Vagina (tissue), 2 donors: ENCODE measurements around the gene KRTAP10-3. TPM values are rescaled to one million over a fixed set of nuclear protein-coding genes. Genes with fewer than 3 reads are reported as not detected.
A peak's percentile ranks its signal among the peaks of the same experiment; 100 is the strongest.

Source experiments
- DNase-seq, 2 donors: peaks; one replicate each; pipeline ENCODE4 v3.0.0-alpha.2; 2017; ENCODE audit errors: extremely low spot score in 2 of 2
- H3K27ac ChIP-seq: fragments of 200-600 bp; sonication (generic); one replicate; pipeline ENCODE4 v1.5.1; 2019
- H3K27me3 ChIP-seq: fragments of 200-600 bp; sonication (generic); one replicate; pipeline ENCODE4 v1.5.1; 2019
- H3K36me3 ChIP-seq, 2 donors: fragments of 200-600 bp; sonication (generic); one replicate each; pipeline ENCODE4 v1.5.1; 2017 to 2019
- H3K4me1 ChIP-seq: fragments of 200-600 bp; sonication (generic); one replicate; pipeline ENCODE4 v1.5.1; 2019
- H3K4me3 ChIP-seq, 2 donors: fragments of 200-600 bp; sonication (generic); 1 replicate in 1 of 2; 2 replicates in 1 of 2; pipeline ENCODE4 v1.5.1; 2016 to 2019
- H3K9me3 ChIP-seq: fragments of 200-600 bp; sonication (generic); one replicate; pipeline ENCODE4 v1.5.1; 2019
- CTCF ChIP-seq, 3 experiments: fragments of 450-650 bp in 2 of 3; fragments of 200-600 bp in 1 of 3; sonication (generic) in 1 of 3; IDR thresholded peaks; one replicate each; pipeline ENCODE4 v1.5.1; 2017 to 2019; ENCODE audit warnings: antibody characterized with exemption in 3 of 3, mild to moderate bottlenecking in 2 of 3, moderate library complexity in 2 of 3
- POLR2A ChIP-seq, 2 donors: fragments of 450-650 bp; IDR thresholded peaks; one replicate each; pipeline ENCODE4 v1.6.1; 2017; ENCODE audit warnings: antibody characterized with exemption in 2 of 2, mild to moderate bottlenecking in 2 of 2, moderate library complexity in 2 of 2
- POLR2AphosphoS5 ChIP-seq, 2 donors: sonication (generic); formaldehyde crosslinking; IDR thresholded peaks; one replicate each; pipeline ENCODE4 v1.9.0; 2017; ENCODE audit warnings: antibody characterized with exemption in 2 of 2, mild to moderate bottlenecking in 2 of 2, low read depth in 1 of 2; ENCODE audit not compliant: insufficient read depth in 1 of 2
- intact Hi-C: fragments of 100-400 bp; cut with DNase I; formaldehyde crosslinking; loops from one replicate; pipeline ENCODE4 v1.15.1; 2023
- total RNA-seq: library from RNA; depleted of rRNA; stranded (reverse); fragments of >200 nt; gene quantifications from one replicate; pipeline ENCODE4 v1.2.3, GENCODE V29; 2016

Gene KRTAP10-3
- total RNA-seq, 1 donor from 2014 or later = not detected

GRCh38 chr21:44590311-44590721 is 31.7 kb upstream of the KRTAP10-3 start:
- H3K27me3 ChIP-seq = no peaks in the 10 kb centered on the region
- intact Hi-C loops = no loop called here
- H3K36me3 ChIP-seq = no peaks in the 10 kb centered on the region
- no peak overlapping the region for H3K4me3 ChIP-seq
- no peaks in the 10 kb centered on the region for H3K4me1 ChIP-seq
- no peak overlapping the region for H3K27ac ChIP-seq
- DNase-seq = peak in 1 of 2 donors; percentile 79
- TF ChIP-seq POLR2A (IDR thresholded peaks at IDR 0.05) (no peak), CTCF (IDR thresholded peaks at IDR 0.05) (no peak), POLR2AphosphoS5 (IDR thresholded peaks at IDR 0.05; ENCODE audit: insufficient read depth in 1 of 2, low read depth in 1 of 2) (no peak)
- no peaks in the 10 kb centered on the region for H3K9me3 ChIP-seq

DNA sequence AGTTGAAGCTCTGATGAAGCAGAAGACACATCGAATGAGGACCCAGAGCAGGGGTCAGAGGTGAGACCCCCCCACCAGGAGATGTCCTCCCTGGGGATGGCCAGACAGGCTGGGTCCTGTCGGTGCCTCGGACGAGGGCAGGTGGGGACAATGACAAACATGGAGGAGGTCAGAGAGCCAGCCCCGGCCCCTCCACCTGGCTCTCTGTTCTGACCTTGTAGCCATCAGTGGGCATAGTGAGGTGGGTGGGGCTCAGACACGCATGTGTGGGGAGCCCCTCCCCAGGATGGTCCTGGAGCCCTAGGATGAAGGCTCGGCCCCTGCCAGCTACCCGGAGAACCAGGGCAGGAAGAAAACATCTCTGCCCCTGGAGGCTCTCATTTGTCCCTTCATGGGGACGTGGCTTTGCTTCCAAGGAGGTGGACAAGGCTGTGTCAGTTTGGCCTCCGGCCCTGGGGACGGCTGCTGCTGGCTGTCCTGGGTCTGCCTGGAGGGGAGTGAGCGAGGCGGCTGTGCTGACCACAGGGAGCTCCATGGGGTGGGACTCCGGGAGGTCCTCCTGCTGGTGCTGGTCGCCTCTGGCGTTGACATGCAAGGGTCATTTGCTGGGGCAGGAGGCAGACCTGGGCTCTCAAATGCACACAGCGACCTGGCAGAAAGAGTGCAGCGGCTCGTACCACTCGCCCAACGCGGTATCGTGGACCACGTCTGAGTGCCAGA is 31.2 kb upstream of the KRTAP10-3 start:
- intact Hi-C loops = loop anchor here (10.0 kb wide), 1 partner anchor 135 kb away; the partner anchor contains the start of gene LRRC3
- Histone ChIP-seq H3K9me3 (no peaks in the 10 kb centered on the region), H3K36me3 (no peaks in the 10 kb centered on the region), H3K27me3 (no peaks in the 10 kb centered on the region), H3K4me3 (no peak overlapping the region), H3K4me1 (no peaks in the 10 kb centered on the region), H3K27ac (no peak overlapping the region)
- DNase-seq = peak; percentile 52 to 79
- TF ChIP-seq CTCF (IDR thresholded peaks at IDR 0.05) (no peak), POLR2AphosphoS5 (IDR thresholded peaks at IDR 0.05; ENCODE audit: insufficient read depth in 1 of 2, low read depth in 1 of 2) (no peak), POLR2A (IDR thresholded peaks at IDR 0.05) (no peak)

GRCh38 chr21:44589094-44589493 is 30.5 kb upstream of the KRTAP10-3 start:
- Histone ChIP-seq H3K9me3 (no peaks in the 10 kb centered on the region), H3K4me3 (no peak overlapping the region), H3K36me3 (no peaks in the 10 kb centered on the region), H3K27ac (no peak overlapping the region), H3K4me1 (no peaks in the 10 kb centered on the region), H3K27me3 (no peaks in the 10 kb centered on the region)
- TF ChIP-seq POLR2AphosphoS5 (IDR thresholded peaks at IDR 0.05; ENCODE audit: insufficient read depth in 1 of 2, low read depth in 1 of 2) (no peak), POLR2A (IDR thresholded peaks at IDR 0.05) (no peak), CTCF (IDR thresholded peaks at IDR 0.05) (no peak)
- intact Hi-C loops = loop anchor here (10.0 kb wide), 1 partner anchor 134 kb away; the partner anchor contains the start of gene LRRC3
- peak in 1 of 2 donors; percentile 58 for DNase-seq

DNA sequence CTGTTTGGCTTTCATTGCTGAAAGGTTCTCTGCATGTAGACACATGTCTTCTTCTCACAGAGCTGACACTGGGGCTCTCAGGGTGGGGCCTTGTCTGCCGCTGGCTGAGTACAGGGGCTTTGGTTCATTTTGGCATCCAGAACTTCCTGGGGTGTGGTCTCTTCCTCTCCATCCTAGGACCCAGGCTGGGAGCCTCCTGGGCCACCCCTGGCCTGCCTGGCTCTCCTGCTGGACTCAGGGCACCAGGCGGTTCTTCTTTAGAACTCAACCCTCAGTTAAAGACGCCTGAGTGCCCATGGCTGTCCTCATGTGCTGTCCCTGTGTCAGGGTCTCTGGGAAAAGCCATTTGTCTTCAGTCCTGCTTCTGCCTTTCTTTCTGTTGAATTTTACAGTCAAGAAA is 27.3 kb upstream of the KRTAP10-3 start:
- no peaks in the 10 kb centered on the region for H3K4me1 ChIP-seq
- peaks cover 9% of the 10 kb centered on the region for H3K9me3 ChIP-seq
- no peaks in the 10 kb centered on the region for H3K36me3 ChIP-seq
- TF ChIP-seq POLR2A (IDR thresholded peaks at IDR 0.05) (no peak), POLR2AphosphoS5 (IDR thresholded peaks at IDR 0.05; ENCODE audit: insufficient read depth in 1 of 2, low read depth in 1 of 2) (no peak), CTCF (IDR thresholded peaks at IDR 0.05) (no peak)
- peak in 1 of 2 donors; percentile 72 for DNase-seq
- intact Hi-C loops = loop anchor here (10.0 kb wide), 1 partner anchor 131 kb away; the partner anchor contains the start of gene LRRC3
- no peaks in the 10 kb centered on the region for H3K27me3 ChIP-seq
- H3K4me3 ChIP-seq = no peak overlapping the region
- H3K27ac ChIP-seq = no peak overlapping the region

DNA sequence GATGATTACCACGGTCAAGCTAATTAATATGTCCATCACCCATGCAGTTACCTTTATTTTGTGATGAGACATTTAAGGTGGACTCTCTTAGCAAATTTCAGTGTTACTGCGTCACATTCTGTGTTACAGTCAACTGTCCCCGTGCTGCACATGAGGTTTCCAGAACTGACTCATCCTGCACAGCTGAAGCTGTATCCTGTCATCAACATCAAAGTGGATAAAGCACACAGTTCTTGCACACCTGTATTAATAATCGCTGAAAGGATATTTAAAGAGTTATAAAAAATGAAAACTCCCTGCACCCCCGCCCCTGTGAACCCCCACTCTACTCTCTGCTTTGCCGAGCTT is 25.2 kb upstream of the KRTAP10-3 start:
- no peak overlapping the region for H3K4me3 ChIP-seq
- no peak overlapping the region for H3K27ac ChIP-seq
- no peaks in the 10 kb centered on the region for H3K27me3 ChIP-seq
- DNase-seq = no peak
- H3K4me1 ChIP-seq = no peaks in the 10 kb centered on the region
- intact Hi-C loops = loop anchor here (10.0 kb wide), 1 partner anchor 129 kb away; the partner anchor contains the start of gene LRRC3
- TF ChIP-seq CTCF (IDR thresholded peaks at IDR 0.05) (no peak), POLR2A (IDR thresholded peaks at IDR 0.05) (no peak), POLR2AphosphoS5 (IDR thresholded peaks at IDR 0.05; ENCODE audit: insufficient read depth in 1 of 2, low read depth in 1 of 2) (no peak)
- no peaks in the 10 kb centered on the region for H3K36me3 ChIP-seq
- H3K9me3 ChIP-seq = peaks cover 10% of the 10 kb centered on the region
